NCI-H524 treated with DMSO at 0.1 percent for 48 hours (cell line): Measurements from ENCODE around the gene MAPK13.
"Not testable (repeated sequence)": the region's sequence is repeated elsewhere in the genome, so short reads cannot be mapped to it uniquely, and the experiment has no call there.

Experiments
- DNase-seq: peaks from one replicate; lab custom pipeline; 2025; lab: John Stamatoyannopoulos, UW

The MAPK13 gene

DNA sequence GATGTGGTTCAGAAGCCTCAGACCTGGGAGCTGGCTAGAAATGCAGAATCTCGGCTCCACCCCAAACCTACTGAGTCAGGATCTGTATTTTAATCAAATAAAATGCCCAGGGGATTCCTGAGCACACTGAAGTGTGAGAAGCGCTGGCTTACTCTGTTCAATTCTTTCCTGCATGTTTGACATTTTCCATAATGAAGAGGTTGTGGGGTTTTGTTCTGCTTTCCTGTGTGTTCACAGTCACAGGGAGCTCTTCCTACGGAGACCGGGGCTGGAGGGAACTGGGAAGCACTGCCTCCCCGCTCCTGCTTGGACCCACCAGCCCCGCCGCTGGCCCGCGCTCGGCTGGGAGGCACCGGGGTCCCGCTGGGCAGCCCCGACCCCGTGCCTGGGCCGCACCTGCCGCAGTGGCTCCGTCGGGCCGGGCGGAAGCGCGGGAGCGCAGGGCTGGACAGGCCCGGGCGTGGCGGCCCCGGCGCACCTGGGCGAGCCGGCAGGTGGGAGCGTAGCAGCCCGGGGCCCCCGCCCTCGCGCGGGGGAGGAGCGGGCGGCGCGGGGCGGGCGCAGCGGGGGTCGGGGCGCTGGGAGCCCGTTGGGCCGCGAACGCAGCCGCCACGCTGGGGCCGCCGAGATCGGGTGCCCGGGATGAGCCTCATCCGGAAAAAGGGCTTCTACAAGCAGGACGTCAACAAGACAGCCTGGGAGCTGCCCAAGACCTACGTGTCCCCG is at the start of gene MAPK13:
Gene MAPK13 (plus strand): TSS at position 573 of the 726 bp plus-strand sequence. CDS start 70 bp downstream, at position 643.
- DNase-seq: no peak

DNA sequence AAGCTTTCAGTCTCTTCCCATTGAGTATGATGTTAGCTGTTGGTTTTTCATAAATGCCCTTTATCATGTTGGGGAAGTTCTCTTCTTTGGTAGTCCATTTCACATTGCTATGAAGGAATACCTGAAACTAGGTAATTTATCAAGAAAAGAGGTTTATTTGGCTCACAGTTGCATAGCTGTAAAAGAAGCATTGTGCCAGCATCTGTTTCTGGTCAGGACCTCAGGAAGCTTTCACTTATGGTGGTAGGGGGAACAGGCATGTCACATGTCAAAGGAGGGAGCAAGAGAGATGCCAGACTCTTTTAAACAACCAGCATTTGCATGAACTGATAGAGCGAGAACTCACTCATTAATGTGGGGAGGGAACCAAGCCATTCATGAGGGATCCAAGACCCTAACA is 48.0 kb upstream of the MAPK13 start:
- DNase-seq: no peak

DNA sequence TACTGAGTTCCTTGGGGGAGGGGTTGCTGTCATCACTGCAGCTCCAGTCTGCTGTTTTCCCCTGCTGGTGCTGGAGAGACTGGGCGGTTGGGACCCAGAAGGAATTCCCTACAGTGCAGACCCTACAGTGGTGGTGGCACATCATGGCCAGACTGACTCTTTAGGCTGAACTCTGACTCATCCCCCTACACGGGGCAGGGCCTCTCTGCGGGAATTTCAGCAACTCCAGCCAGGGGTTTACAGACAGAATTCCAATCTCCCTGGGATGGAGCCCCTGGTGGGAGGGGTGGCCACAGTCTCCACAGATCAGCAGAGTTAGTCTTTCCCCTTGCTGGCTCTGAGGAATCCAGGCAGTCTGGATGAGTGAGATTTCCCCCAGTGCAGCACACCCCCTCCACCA is 46.9 kb upstream of the MAPK13 start:
- no peak for DNase-seq

GRCh38 chr6:36088204-36088603 is 42.1 kb upstream of the MAPK13 start:
- not testable (repeated sequence) for DNase-seq

GRCh38 chr6:36089048-36089447 is 41.3 kb upstream of the MAPK13 start:
- DNase-seq: no peak

DNA sequence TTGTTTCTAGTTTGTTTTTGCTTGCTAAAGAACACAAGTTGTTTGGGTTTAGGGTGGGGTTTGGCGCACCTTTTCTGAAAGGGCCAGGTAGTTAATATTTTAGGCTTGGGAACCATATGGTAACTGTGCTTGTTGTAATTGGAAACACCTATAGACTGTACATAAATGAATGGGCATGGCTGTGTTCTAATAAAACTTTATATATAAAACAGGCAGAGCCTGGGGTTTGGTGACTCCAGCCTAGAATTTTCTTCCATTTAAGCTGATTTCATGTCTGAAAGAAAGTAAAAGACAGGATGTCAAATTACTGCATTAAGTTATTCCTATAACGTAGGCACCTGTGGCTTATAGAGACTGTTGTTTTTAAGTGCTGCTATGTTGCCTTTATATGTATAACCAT is 36.1 kb upstream of the MAPK13 start:
- DNase-seq: no peak

DNA sequence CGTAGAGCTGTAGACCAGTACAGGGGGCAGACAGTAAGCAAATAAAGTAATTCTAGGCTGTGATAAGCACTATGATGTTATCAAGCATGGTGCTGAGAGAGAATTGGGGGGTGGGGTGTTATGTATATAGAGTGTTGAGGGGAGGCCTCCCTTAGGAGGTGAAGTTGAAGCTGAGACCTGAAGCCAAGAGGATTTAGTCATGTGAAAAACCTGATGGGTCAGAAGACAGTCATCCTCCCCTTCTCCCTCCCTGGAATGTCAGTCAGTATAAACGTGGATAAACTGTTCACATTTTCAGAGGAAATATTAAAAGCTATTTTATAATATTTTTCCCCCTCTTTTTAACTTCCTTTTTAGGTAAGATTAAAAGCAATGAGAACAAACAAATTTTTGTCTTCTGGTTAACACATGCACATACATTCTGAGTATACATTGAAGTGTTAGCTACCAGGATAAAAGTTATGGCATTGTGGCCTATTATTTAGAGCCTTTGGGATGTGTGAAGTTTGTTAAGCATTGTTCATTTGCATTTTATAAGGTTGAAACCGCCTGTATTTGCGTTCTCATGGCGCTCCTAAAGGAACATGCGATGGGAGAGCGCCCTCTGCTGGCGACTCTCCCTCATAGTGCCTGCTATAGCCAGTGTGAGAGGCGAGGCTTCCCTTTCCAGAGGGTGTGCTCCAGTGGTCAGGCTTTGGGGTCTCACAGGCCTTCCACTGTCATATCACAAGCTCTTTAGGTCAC is 35.4 kb upstream of the MAPK13 start:
- no peak for DNase-seq

DNA sequence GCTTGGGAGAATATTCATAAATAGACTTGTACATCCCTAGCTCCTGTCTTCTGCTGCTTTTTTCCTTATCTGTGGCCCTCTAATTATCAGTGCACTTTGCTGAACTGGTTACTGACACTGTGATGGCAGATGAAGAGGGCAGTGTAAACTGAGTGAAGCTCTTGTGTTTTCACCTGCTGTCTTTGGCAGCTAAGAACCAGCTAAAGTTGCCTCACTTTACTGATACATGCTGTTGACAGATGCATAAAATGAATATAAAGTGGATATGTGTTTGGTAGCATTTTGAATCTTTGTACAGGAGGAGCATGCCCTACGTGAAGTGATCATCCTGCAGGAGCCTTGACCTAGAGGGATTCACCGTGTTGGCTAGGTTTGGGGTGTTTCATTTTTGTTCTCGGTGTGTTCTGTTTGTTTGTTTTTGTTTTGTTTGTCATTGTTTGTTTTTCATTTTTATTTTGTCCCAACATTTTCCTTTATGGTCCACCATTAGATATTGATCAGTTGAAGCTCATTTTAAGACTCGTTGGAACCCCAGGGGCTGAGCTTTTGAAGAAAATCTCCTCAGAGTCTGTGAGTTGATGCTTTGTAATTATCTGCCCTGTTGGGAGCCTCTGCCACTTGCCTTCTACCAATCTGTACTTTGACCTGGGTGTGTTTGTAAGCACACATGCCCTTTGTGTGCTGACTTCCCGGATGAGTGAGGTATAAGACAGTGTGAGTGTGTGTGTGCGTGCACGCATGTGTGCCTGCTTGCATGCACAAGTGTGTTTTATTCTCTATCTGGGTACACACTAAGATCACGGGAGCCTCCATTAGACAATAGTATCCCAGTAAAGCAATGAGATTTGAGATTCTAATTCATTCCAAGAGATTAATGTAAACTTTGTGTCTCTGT is 34.6 kb upstream of the MAPK13 start:
- DNase-seq: no peak

DNA sequence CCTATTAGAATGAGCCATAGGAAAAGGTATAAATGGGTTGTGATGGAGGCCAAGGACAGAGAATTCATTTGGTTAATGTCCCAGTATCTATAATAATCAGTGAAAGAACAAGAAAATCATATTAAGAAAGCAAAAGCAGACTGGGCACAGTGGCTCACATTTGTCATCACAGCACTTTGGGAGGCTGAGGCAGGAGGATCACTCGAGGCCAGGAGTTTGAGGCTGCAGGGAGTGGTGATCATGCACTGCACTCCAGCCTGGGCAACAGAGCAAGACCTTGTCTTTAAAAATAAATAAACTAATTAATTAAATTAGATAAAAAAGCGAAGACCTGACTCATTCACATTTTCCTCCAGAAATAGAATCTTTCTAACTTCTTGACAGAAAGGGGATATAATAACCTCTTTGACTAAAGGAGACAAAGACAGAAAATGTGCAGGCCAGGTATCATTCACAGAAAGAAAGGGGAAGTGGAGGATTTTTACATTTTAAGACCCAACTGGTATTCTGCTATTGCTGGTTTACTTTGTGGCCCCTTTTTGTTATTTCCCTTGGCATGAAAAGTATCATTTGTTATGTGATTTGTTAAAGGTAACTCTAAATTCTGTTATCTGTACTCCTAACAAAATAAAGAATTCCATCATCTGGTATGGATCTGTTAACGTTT is 31.9 kb upstream of the MAPK13 start:
- DNase-seq: no peak

DNA sequence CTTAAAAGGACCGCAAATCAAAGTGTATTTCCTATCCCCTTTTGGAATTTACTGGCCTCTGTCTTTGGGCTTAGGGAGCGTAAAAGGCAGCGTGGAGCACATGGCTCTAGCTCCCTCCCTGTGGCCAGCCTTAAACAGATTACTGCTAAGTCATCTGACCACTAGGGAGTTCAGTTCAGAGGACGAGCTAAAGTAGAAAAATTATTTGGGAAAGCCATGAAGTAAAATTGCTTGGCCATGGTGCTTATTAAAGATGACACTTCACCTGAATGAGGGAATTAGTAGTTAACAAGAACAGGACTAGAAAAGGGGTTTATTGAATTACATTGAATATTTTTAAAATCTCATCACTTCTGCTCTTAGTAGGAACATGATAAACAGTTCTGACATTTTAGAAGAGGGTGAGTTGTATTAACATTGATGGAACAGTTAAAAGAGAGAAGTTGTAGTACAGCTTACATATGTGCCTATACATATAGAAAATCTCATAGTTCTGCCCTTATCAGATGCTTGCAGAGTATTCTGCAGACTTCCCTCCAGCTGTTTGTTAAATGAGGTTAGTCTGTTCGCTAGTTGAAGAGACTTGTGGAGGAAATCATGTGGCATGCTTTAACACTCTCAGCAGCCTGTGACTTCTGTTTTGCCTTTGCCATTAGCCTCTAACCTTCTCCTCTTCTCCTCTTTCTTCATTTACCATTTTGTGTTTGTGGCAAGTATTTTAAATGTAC is 31.2 kb upstream of the MAPK13 start:
- no peak for DNase-seq

DNA sequence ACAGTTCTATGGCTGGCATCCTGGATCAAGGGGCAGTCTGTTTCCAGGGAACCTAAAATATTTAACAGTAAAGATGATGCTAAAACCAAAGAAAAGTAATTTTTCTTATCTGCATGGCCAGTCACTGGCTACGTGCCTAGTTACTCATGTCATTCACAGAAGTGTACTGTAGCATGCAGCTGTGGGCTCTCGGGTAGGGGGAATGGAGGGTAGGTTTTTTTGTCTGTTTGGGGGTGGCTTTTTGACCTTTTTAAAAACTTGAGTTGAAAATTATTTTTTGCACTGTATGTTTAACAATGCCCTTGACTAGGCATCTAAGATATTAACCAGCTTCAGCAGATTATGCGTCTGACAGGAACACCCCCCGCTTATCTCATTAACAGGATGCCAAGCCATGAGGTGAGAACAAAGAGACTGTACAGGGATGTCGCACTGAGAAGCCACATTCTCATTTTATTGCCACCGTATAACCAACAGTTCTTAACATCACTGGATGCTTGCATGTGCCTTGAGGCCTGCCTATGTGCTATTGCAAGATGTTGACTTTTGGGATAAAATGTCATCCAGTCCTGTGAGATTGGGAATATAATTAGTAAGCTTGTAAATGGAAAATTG is 30.3 kb upstream of the MAPK13 start:
- no peak for DNase-seq

GRCh38 chr6:36101691-36102090 is 28.6 kb upstream of the MAPK13 start:
- DNase-seq: no peak

GRCh38 chr6:36102853-36103252 is 27.5 kb upstream of the MAPK13 start:
- DNase-seq: no peak

GRCh38 chr6:36104836-36105235 is 25.5 kb upstream of the MAPK13 start:
- peak; percentile 64 for DNase-seq

GRCh38 chr6:36109092-36109491 is 21.2 kb upstream of the MAPK13 start:
- DNase-seq: no peak

DNA sequence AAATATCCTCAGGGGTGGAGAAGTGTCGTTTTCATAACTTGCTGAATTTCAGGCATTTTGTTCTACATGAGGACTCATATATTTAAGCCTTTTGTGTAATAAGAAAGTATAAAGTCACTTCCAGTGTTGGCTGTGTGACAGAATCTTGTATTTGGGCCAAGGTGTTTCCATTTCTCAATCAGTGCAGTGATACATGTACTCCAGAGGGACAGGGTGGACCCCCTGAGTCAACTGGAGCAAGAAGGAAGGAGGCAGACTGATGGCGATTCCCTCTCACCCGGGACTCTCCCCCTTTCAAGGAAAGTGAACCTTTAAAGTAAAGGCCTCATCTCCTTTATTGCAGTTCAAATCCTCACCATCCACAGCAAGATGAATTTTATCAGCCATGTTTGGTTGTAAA is 20.3 kb upstream of the MAPK13 start:
- DNase-seq: no peak

GRCh38 chr6:36110863-36111262 is 19.4 kb upstream of the MAPK13 start:
- DNase-seq: no peak

DNA sequence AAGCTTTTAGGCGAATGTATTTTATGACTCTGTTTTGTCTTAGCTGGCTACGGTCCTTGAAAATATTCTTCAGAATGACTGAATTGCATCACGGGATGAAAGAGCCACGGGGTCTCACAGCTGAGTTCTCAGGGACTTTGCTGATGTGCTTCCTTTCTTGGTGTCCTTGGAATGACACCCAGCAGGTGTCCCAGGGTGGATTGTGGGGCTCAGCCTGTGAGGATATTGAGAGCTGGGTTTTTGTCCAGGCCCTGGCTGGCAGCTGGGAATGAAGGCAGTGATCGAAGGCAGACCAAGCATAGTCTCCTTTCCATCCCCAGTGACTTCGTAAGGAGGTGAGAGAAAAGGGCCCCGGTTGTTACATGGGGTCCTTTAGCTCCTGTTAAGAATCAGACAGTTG is 18.8 kb upstream of the MAPK13 start:
- no peak for DNase-seq

DNA sequence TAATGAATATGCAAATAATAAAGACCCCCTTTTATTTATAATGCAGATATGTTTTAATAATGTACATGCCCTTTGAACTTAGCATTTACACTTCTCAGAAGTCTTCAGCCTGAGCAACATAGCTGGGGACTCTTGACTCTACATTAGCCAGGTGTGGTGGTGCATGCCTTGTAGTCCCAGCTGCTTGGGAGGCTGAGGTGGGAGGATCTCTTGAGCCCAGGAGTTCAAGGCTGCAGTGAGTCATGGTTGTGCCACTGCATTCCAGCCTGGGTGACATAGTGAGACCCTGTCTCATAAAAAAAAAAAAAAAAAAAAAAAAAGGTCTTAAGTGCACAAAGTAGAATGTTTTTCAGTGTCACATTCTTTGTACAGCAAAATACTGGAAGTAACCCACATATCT is 17.3 kb upstream of the MAPK13 start:
- DNase-seq: no peak

- no peak for DNase-seq
Observed at GRCh38 chr6:36113703-36114102, 16.6 kb upstream of the MAPK13 start.
